ENCODE results near the gene CMIP. TPM values are rescaled to one million over a fixed set of nuclear protein-coding genes. Genes with fewer than 3 reads are reported as not detected.
A peak's percentile ranks its signal among the peaks of the same experiment; 100 is the strongest.

CMIP gene
- total RNA-seq, 1 experiment from 2014 or later: 48.2 TPM

DNA sequence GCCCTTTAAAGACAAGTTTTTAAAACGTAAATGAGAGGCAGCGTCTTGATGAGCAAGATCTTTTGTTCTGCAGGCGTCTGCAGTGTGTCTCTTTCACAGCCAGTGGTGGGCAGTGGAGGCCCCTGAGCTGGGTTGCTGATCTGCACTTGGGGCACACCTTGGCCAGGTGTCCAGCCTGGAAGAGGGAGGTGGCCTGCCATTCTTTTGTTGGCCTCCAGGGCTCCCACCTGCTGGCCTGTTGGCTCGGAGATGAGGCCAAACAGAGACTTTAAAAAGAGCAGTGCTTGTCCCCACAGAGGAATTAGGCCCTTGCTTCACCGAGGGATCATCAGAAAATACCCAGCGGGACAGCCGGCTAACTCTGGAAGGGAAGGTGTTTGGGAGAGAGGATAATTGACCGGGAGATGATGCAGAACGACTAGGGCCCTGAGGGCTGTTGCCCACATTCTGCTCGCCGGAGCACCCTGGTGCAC lies 188.6 kb downstream of the CMIP start:
- H3K18ac ChIP-seq (ENCODE audit: insufficient read length, low read depth, low read length): no peak overlapping the region
- no peak overlapping the region for H2BK120ac ChIP-seq (ENCODE audit: low read depth, low read length, poor library complexity, severe bottlenecking)
- no peaks in the 10 kb centered on the region; the same call in 1 of the 2 replicates for H3K79me2 ChIP-seq (ENCODE audit: insufficient read depth, low read length)
- no peaks in the 10 kb centered on the region for H3K9me3 ChIP-seq (ENCODE audit: control insufficient read depth, low read depth, low read length)
- no peak overlapping the region for H3K14ac ChIP-seq (ENCODE audit: insufficient read depth, low read length)
- H4K5ac ChIP-seq (ENCODE audit: insufficient read length, low read depth, low read length): no peak overlapping the region
- H3K27me3 ChIP-seq (ENCODE audit: insufficient read depth, low read length): no peaks in the 10 kb centered on the region
- Mint-ChIP-seq H3K27me3 (ENCODE audit: low read depth) (no peaks in the 10 kb centered on the region), H3K9me3 (no peaks in the 10 kb centered on the region), H3K36me3 (ENCODE audit: insufficient read depth in 1 of 3, low read depth in 3 of 3) (0 out of 7 replicates have a peak, but pooled peaks cover 0 to 3% (median 0%) of the 10 kb centered on the region in 3 experiments), H3K27ac (peak overlapping the region; percentile 36 to 95 (median 46); a peak in 5 of 7 replicates), H3K4me3 (no peak overlapping the region; a peak in 1 of 5 replicates), H3K4me1 (peaks cover 65 to 80% of the 10 kb centered on the region in 2 experiments)
- DNase-seq: peak; percentile 76
- no CpG with 5 or more reads among the region's 11 CpGs for WGBS (ENCODE audit: extremely low coverage, insufficient read length, low lambda C conversion rate)
- H2AFZ ChIP-seq (ENCODE audit: low read length): no peak overlapping the region
- H3K4ac ChIP-seq (ENCODE audit: low read depth, low read length): no peak overlapping the region
- no peak overlapping the region for H4K8ac ChIP-seq (replicated peaks; ENCODE audit: insufficient read length, low read depth, low read length)
- no peaks in the 10 kb centered on the region for H3K23me2 ChIP-seq (ENCODE audit: insufficient read length, low read depth, low read length, poor library complexity, severe bottlenecking)
- no peak overlapping the region for H4K91ac ChIP-seq (ENCODE audit: insufficient read length, low read depth, low read length)
- H2AK5ac ChIP-seq (ENCODE audit: insufficient read length, low read length): no peak overlapping the region
- no peak overlapping the region for H2BK5ac ChIP-seq (ENCODE audit: insufficient read length, low read length)
- H3K4me1 ChIP-seq (ENCODE audit: insufficient read depth, low read length): peaks cover 4% of the 10 kb centered on the region; the same call in 1 of the 2 replicates
- H3K79me1 ChIP-seq (ENCODE audit: insufficient read depth, low read depth, low read length, poor library complexity, severe bottlenecking): no peaks in the 10 kb centered on the region
- H4K20me1 ChIP-seq (ENCODE audit: control insufficient read depth, insufficient read depth, insufficient read length): no peaks in the 10 kb centered on the region
- TF ChIP-seq CTCF (conservative IDR thresholded peaks at IDR 0.05): peak; percentile 58
- no peak overlapping the region for H2BK20ac ChIP-seq (ENCODE audit: low read depth, low read length, poor library complexity, severe bottlenecking)
- no peak overlapping the region for H3K4me2 ChIP-seq (ENCODE audit: insufficient read depth, insufficient read length, low read length)
- H3K56ac ChIP-seq (ENCODE audit: insufficient read length, low read depth, low read length): no peak overlapping the region
- no peak overlapping the region for H3T11ph ChIP-seq (ENCODE audit: low read length)
- H3K9ac ChIP-seq (ENCODE audit: extremely low read depth, insufficient read length, low read length): no peak overlapping the region
- no peak overlapping the region for H2BK15ac ChIP-seq (ENCODE audit: low read depth, low read length)
- H3K27ac ChIP-seq (ENCODE audit: insufficient read length, low read depth, low read length): no peak overlapping the region
- no peak overlapping the region for H2BK12ac ChIP-seq (ENCODE audit: insufficient read length, low read depth, low read length)
- no peak overlapping the region for H3K23ac ChIP-seq (ENCODE audit: insufficient read length, low read depth, low read length)

Measured in H9 (cell line).